Spleen (tissue), 7 donors: ENCODE measurements around the gene SNX17.

ENCODE experiments used
- CTCF ChIP-seq, 11 experiments: fragments of 200-600 bp in 7 of 11; fragments of 450-650 bp in 4 of 11; sonication (generic) in 4 of 11; IDR thresholded peaks in 8 of 11; conservative IDR thresholded peaks in 3 of 11; 1 replicate in 7 of 11; 2 replicates in 4 of 11; pipeline versions ENCODE4 v1.4.0 to v1.8.0; 2016 to 2021; ENCODE audit warnings: antibody characterized with exemption in 11 of 11, inconsistent platforms in 4 of 11, mild to moderate bottlenecking in 1 of 11
- POLR2A ChIP-seq, 3 donors: fragments of 450-650 bp; IDR thresholded peaks; one replicate each; pipeline ENCODE4 v1.5.1; 2017; ENCODE audit warnings: antibody characterized with exemption in 3 of 3, mild to moderate bottlenecking in 1 of 3
- POLR2AphosphoS5 ChIP-seq, 3 donors: sonication (generic); formaldehyde crosslinking; IDR thresholded peaks; one replicate each; pipeline ENCODE4 v1.5.1; 2017; ENCODE audit warnings: antibody characterized with exemption in 3 of 3
- donor health status: DM: no; HTN: no; CAD: no; lungs with moderate emphysema.
- donor health status: DM: no; HTN: no; CAD: no.
- donor health status: DM: no; HTN: no; CAD: no.

DNA sequence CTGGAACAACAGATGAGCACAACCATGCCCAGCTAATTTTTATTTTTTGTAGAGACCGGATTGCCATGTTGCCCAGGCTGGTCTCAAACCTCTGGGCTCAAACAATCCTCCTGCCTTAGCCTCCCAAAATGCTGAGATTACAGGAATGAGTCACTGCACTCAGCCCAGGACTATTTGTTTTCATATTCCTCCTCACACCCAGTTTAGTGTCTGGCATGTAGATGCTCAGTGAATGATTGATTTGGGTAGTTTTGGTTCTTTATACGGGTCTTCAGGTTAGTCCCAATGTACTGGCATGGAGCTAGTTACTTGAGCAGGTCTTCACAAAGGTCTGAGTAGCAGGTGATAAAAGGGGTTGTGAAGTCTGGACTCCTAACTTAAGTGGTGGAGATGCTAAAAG lies 6.5 kb upstream of the SNX17 start:
- TF ChIP-seq CTCF (IDR thresholded peaks at IDR 0.05 in 8 of 11, conservative IDR thresholded peaks at IDR 0.05 in 3 of 11) (no peak), POLR2AphosphoS5 (IDR thresholded peaks at IDR 0.05) (no peak), POLR2A (IDR thresholded peaks at IDR 0.05) (no peak)
